ENCODE data around the gene PEPD.

Gene PEPD

DNA sequence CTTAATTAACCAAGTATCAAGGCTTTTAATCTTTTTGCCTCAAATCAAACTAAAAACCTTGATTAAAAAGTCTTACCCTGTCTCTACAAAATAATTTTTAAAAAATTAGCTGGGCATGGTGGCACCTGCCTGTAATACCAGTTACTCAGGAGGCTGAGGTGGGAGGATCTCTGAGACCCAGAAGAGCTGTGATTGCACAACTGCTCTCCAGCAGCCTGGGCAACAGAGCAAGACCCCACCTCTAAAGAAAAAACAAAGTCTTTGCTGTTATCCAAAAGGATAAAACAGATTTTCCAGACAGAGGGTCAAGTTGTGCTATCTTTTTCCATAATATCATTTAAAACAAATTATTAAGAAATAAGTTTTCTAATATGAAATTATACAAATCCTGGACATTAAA lies 174.9 kb downstream of the PEPD start:
- no peak for DNase-seq

DNA sequence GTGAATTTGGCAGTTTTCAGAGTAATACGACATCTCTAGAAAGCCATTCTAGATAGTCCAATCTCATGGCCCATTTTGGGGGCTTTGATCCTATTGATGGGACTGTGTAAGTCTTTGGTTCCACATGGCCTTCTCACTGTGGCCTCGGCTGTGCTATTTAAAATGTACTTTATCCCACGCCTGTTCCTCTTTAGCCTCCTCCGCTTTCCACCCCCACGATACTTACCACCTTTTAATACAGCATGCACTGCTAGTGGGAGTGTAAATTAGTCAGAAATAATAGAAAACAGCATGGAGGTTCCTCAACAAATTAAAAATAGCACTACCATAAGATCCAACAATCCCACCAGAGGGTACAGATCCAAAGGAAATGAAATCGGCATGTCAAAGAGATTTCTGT lies 176.4 kb downstream of the PEPD start:
- no peak for DNase-seq

DNA sequence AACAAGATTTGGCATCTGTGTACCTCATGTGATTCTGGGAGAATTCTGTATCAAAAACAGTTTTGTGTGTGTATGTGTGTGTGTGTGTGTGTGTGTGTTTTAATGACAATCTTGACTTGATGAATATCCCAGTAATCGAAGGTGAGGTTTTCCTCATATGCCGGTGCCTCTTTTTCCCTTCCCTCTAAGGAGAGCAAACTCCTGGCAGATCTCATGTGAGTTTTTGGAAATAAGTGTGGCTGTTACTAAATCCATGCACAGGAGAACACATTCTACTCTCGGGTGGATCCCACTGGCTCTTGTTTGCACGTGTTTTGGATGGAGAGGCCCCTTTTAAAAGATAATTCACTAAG lies 177.0 kb downstream of the PEPD start:
- no peak for DNase-seq

DNA sequence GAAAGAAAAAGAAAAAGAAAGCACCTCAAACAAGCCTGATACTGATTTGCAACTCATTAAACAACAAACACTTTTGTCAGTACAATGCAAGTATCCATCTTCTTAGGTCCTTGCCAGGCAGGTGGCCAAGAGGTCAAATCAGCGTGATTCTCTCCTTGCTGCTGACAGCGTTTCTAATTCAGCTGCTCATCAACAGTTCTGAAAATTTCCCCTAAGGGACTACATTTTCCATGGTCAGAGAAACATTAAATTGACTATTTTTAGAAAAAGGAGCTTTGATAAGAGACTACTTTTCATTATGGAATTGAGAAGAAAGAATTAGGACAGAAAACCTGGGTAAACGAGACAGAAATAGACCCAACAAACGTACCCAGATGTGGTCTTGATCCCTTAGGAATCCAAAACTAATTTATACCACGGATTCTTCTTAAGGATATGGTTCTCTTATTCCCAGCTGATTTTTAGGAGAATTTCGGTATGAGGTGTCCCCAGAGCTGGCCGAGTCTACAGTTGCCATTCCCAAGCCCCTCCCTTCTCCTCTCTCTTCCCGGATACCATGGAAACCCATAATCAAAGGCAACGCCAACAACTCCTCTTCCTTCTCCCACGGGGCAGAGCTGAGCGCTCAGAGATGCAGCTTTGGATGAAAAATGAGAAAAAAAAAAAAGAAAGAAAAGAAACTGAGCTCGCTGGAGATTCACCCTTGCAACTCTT lies 177.6 kb downstream of the PEPD start:
- DNase-seq = no peak

DNA sequence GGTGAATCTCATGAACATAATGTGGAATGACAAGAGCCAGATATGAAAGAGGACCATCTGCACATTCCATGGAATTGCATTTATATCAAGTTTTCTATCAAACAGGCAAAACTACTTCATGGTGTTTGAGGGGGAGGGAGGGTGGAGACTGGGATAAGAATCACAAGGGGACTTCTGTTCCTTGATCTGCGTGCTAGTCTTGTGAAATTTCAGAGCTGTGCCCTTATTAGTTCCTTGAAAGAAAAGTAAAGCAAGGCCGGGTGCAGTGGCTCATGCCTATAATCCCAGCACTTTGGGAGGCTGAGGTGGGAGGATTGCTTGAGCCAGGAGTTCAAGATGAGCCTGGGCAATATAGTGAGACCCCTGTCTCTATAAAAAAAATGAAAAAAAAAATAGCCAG lies 178.3 kb downstream of the PEPD start:
- DNase-seq = no peak

DNA sequence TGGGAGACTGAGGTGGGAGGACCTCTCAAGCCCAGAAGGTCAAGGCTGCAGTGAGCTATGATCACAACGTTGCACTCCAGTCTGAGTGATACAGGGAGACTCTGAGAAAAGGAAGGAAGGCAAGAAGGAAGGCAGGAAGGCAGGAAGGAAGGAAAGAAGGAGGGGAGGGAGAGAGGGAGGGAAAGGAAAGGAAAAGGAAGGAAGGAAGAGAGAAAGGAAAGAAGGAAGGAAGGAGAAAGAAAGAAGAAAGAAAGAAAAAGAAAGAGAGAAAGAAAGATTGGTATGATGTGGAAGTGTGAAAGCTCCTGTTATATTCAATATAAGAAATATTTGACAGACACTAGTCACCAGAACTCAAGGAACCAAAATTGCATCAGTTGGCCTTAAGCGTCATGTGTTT lies 180.6 kb downstream of the PEPD start:
- DNase-seq = no peak

DNA sequence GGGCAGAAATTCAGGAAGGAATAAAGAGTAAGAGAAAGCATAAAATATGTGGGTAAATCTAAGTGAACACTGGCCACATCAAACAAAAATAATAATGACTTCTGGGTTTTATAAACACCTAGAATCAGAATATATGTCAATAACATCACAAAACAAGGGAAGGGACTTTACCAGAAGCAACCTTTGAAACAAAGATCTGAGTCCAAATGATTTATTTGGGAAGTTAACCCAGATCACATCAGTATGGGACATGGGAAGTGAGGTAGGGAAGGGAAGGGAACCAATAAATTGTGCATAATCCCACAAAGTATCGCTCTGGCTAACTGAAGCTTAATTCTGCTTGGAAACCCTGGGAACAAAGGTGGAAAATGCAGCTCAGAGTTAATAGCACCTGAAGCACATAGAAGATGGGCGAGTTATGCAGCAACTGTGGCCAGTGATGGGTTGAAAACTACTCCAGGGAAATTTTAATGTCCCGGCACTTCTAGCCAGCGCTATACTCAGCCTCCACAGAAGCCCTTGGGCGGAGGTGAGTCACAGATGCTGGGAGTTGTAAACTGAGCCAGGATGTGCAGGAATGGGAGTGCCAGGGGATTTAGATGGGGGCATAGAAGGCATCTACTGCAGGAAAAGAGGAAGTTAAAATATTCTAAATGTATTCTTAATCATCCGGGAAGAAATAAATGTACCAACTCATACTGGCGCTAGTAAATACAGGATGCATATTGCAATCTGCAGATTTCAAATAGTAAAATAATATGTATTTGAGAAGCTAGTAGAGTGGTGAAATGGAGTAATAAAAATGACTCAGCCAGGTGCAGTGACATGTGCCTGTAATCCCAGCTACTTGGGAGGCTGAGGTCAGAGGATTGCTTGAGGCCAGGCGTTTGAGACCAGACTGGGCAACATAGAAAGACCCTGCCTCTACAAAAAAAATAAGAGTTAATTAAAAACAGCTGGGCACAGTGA lies 182.3 kb downstream of the PEPD start:
- DNase-seq = no peak

Measured in CD4-positive, alpha-beta T cell treated with Interleukin-6 for 4 hours (primary cell).